T-helper 9 cell (primary cell): Measurements from ENCODE around the gene YTHDF2.
A peak's percentile ranks its signal among the peaks of the same experiment; 100 is the strongest.
"Not testable (repeated sequence)": the region's sequence is repeated elsewhere in the genome, so short reads cannot be mapped to it uniquely, and the experiment has no call there.

ENCODE experiments used
- DNase-seq: peaks from one replicate; pipeline ENCODE4 v3.0.0-alpha.2; 2020
- total RNA-seq, 2 donors: gene quantifications; one replicate each; lab custom pipeline; 2026; lab: John Stamatoyannopoulos, UW

The YTHDF2 gene
- total RNA-seq, result 131 to 137 reads per million in 2 donors

- peak; percentile 98 for DNase-seq
Measured at GRCh38 chr1:28736450-28737306, at the start of gene YTHDF2. Gene YTHDF2, plus strand, starts transcription at chr1:28736940. Its CDS starts 181 bp downstream, at chr1:28737121.

- not testable (repeated sequence) for DNase-seq
Measured at GRCh38 chr1:28691627-28692026, 45.1 kb upstream of the YTHDF2 start.

GRCh38 chr1:28703629-28704028, 33.1 kb upstream of the YTHDF2 start:
- DNase-seq, result no peak

- DNase-seq, result no peak
Measured at GRCh38 chr1:28716336-28716735, 20.4 kb upstream of the YTHDF2 start.

- DNase-seq, result no peak
Measured at GRCh38 chr1:28718166-28718565, 18.6 kb upstream of the YTHDF2 start.

- DNase-seq, result no peak
Measured at GRCh38 chr1:28718586-28719331, 18.0 kb upstream of the YTHDF2 start.

- no peak for DNase-seq
Measured at GRCh38 chr1:28719332-28719619, 17.5 kb upstream of the YTHDF2 start.

- no peak for DNase-seq
Measured at GRCh38 chr1:28720376-28720775, 16.4 kb upstream of the YTHDF2 start.

GRCh38 chr1:28721927-28722326, 14.8 kb upstream of the YTHDF2 start:
- not testable (repeated sequence) for DNase-seq

GRCh38 chr1:28725365-28725764, 11.4 kb upstream of the YTHDF2 start:
- DNase-seq, result not testable (repeated sequence)

GRCh38 chr1:28735961-28736449, 735 bp upstream of the YTHDF2 start:
- no peak for DNase-seq

- DNase-seq, result peak; percentile 34
Measured at GRCh38 chr1:28737307-28738132, 780 bp downstream of the YTHDF2 start.

GRCh38 chr1:28740118-28740517, 3.4 kb downstream of the YTHDF2 start:
- no peak for DNase-seq

- DNase-seq, result no peak
Measured at GRCh38 chr1:28744184-28744583, 7.4 kb downstream of the YTHDF2 start.

- no peak for DNase-seq
Measured at GRCh38 chr1:28745653-28746173, 9.0 kb downstream of the YTHDF2 start.

GRCh38 chr1:28750330-28750729, 13.6 kb downstream of the YTHDF2 start:
- no peak for DNase-seq

GRCh38 chr1:28750771-28751294, 14.1 kb downstream of the YTHDF2 start:
- DNase-seq, result not testable (repeated sequence)

- no peak for DNase-seq
Measured at GRCh38 chr1:28751315-28752060, 14.7 kb downstream of the YTHDF2 start.

GRCh38 chr1:28755701-28756100, 19.0 kb downstream of the YTHDF2 start:
- no peak for DNase-seq

- DNase-seq, result no peak
Measured at GRCh38 chr1:28756846-28757245, 20.1 kb downstream of the YTHDF2 start.

- DNase-seq, result no peak
Measured at GRCh38 chr1:28758420-28758819, 21.7 kb downstream of the YTHDF2 start.

GRCh38 chr1:28759257-28759656, 22.5 kb downstream of the YTHDF2 start:
- no peak for DNase-seq
